Skin of body (tissue), 2 donors: ENCODE results near the gene NABP1. TPM values are rescaled to one million over a fixed set of nuclear protein-coding genes. Genes with fewer than 3 reads are reported as not detected.
"Not testable (repeated sequence)": the region's sequence is repeated elsewhere in the genome, so short reads cannot be mapped to it uniquely, and the experiment has no call there.

Source experiments
- DNase-seq: peaks from one replicate; lab custom pipeline; 2025; lab: John Stamatoyannopoulos, UW
- total RNA-seq: library from RNA; depleted of rRNA; stranded (reverse); fragments of >200 nt; gene quantifications from one replicate; pipeline ENCODE4 v1.2.3, GENCODE V29; 2014

Gene NABP1, protein sequence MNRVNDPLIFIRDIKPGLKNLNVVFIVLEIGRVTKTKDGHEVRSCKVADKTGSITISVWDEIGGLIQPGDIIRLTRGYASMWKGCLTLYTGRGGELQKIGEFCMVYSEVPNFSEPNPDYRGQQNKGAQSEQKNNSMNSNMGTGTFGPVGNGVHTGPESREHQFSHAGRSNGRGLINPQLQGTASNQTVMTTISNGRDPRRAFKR
- 22.4 TPM for total RNA-seq

DNA sequence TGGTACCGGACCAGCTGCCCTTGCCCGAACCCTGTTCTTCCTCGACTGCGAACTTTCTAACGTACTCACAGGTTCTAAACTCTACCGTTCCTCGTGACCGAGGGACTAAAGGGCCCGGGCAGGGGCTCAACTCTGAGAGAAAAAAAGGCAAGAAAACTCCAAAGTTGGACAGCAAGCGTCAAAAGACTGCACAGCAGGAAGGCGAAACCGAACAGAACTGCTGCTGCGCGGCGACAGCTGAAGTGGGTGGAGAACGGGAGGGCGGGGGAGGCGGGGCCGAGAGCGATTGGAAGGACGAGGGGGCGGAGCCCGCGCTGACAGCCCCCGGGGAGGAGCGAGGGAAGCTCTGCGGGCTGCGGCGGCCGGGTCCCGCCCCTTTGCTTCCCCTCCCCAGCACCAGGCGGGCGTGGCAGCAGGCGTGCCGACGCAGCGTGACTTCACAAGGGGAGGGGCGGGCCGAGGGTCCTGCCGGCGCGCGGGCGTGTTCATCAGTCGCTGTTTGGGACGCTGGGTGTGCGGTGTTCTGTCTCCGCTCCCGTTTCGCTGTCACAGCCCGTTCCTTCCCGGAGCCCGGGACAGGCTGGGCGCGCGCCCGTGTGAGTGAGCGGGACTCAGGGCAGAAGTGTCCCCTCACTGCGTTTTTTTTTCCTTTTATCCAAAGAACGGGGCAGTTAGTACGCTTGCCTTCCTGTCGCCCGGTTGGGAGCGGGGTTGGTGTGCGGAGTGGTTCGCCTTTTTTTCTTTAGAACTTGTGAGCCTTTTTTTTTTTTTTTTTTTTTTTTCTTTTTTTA is at the start of gene NABP1:
TSS of gene NABP1 (plus strand) at position 491 of the 791 bp plus-strand sequence. CDS start 479 bp downstream, outside the sequence.
- peak; percentile 98 for DNase-seq

GRCh38 chr2:191629001-191629453 is 48.9 kb upstream of the NABP1 start:
- DNase-seq = no peak

DNA sequence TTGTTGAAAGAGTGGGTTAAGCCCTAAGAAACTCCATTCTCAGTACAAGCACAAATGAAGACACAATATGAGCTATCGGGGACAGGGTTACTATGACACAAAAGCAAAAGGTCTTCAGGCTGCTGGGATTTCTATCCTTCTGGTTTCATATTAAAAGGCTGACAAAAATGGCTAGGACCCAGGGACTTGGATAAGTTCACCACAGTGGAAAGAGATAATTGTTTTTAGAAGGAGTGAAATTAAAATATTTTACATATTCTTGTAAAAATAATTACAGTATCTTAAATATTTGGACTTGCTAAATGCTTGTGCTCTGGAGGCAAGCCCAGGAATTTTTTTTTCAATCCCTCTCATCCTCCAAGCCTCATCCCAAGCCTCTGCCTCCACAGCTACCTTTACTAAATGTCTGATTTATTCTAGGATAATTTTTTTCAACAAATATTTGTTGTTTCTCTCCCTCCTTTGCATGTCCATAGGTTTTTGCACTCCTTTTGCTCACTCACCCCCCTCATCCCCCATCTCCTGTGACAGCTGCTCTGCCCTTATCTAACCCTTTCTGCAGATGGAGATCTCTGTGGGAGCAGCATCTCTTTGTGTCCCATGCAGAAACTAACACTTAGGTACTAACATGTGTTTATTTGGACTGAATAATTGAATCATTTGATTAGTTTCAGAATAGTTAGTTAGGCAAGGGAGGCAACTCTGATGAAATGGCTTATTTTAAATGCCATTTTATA is 47.8 kb upstream of the NABP1 start:
- DNase-seq = no peak

GRCh38 chr2:191631754-191632153 is 46.2 kb upstream of the NABP1 start:
- no peak for DNase-seq

GRCh38 chr2:191632426-191632825 is 45.5 kb upstream of the NABP1 start:
- no peak for DNase-seq

- no peak for DNase-seq
These were observed 43.1 kb upstream of the NABP1 start for GRCh38 chr2:191634791-191635190.

GRCh38 chr2:191635333-191636234 is 42.4 kb upstream of the NABP1 start:
- no peak for DNase-seq

DNA sequence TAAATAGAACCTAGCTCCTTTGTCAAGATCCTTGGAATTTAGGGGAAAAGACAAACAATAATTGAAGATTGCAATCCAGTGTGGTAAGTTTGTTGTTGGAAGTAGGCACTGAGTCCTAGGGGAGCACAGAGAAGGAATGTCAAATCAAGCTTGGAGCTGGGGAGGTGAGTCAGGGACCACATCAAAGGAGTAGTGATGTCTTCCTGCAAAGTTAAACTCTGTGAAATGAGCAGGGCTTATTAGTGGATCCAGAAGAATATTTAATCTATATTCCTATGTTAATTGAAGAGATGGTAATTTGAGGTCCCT is 41.7 kb upstream of the NABP1 start:
- no peak for DNase-seq

GRCh38 chr2:191636586-191636985 is 41.4 kb upstream of the NABP1 start:
- DNase-seq = no peak

DNA sequence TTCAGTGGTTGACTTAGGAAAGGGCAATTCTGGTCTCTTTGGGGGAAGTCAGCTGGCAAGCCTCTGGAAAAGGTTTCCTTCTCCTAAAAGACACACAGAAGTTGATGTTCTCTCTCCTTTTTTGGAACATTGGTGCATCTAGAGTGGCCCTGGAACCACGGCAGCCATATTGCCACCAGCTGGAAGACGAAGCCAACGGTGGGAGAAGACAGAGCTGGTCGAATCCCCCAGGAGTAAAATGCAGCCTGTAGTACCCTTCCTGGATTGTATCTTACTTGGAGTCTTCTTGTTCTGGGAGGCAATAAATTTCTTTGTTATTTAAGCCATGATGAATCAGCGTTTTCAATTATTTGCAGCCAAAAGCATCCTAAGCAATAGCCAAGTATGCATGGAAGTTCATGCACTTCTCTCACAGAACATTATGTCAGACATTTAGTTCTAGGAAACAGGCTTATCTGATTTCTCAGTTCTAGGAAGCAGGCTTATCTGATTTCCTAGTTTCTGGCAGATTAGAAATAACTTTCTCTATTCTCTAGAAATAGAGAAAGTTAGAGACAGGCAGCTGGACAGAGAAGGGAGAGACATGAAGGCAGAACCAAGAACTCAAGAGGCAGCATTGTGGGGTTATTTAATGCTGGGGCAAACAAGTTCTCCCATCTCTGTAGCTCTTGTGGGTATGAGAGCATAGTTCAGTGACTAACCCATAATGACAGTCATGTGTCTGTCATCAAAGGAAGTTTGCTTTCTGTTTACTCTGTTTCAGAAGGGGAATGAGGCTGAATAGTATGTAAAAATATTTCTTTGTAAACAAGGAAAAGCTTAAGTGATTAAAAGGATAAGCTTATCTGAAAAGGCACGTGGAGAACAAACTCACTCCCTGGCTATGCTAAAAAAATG is 40.5 kb upstream of the NABP1 start:
- no peak for DNase-seq

- no peak for DNase-seq
These were observed 39.7 kb upstream of the NABP1 start for GRCh38 chr2:191638079-191638801.

GRCh38 chr2:191638802-191639172 is 39.1 kb upstream of the NABP1 start:
- no peak for DNase-seq

DNA sequence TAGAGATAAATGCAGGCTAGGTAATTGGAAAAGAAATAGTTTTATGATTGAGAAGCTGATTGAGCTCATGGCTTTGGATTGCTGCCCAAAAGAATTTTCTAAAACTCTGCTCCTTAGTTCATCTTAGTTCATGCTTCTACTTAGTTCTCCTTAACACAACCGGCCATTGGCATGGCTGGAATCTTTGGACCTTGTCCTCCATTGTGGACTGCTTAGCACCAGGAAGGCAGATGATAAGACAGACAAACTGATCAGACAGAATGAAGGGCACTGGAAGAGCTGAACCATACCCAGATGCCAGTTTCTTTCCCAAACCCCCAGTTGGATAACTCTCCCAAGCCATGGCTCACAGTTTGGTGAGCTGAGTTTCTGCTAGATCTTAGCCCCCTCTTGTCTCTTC is 36.3 kb upstream of the NABP1 start:
- DNase-seq = no peak

- no peak for DNase-seq
These were observed 35.4 kb upstream of the NABP1 start for GRCh38 chr2:191642541-191642940.

DNA sequence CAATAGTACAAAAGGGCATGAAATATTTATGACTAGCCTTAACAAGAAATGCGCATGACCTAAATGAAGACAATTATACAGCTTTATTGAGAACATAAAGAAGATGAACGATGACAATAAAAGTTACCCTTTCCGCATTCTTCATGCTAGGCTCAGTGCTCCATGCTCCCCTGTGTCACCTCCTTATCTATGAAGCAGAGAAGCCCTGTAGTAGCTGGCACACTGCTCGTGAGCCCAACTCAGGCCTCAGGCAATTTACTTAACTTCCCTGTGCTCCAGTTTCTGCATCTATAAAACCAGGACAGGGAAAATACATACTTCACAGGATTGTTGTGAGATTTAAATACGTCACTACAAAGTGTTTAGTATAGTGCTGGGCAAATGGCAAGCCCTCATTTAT is 34.5 kb upstream of the NABP1 start:
- DNase-seq = no peak

- not testable (repeated sequence) for DNase-seq
These were observed 33.3 kb upstream of the NABP1 start for GRCh38 chr2:191644613-191645012.

GRCh38 chr2:191645032-191645431 is 32.9 kb upstream of the NABP1 start:
- no peak for DNase-seq

DNA sequence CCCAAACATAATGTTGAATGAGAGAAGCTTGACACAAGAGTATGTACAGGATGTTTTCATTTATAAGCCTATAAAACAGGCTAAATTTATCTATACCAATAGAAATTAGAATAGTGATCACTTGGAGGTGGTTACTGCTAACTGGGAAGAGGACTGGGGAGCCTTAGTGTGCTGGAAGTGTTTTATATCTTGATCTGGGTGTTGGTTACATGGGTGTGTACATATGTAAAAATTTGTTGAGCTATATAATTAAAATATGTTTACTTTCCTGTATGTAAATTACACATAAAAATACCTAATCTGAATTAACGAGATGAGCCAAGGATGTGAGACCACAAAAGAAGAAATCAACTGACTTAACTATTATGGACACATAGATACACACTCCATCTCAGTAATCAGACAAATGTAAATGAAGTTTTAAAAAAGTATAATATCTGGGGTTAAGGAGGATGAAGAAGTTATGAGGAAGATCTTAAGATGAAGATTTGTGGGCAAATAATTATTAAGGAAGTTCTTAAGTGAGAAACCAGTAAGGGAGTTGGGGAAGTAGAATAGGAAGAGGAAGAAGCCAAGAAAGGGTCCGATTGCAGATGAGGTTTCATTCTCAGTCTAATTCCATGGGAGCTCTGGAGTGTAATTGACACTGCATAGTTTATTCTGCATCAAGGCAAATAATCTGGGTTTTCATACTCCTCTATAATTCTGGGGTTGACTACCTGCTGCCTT is 32.3 kb upstream of the NABP1 start:
- DNase-seq = no peak
